Measurements from ENCODE around the gene ITIH5. TPM values are rescaled to one million over a fixed set of nuclear protein-coding genes. Genes with fewer than 3 reads are reported as not detected.

The ITIH5 gene
- total and polyA plus RNA-seq, 2 of the 8 experiments (the other 6 are each of a cell fraction or from before 2014, with no cell fraction given), result 5.8 to 7.6 TPM

DNA sequence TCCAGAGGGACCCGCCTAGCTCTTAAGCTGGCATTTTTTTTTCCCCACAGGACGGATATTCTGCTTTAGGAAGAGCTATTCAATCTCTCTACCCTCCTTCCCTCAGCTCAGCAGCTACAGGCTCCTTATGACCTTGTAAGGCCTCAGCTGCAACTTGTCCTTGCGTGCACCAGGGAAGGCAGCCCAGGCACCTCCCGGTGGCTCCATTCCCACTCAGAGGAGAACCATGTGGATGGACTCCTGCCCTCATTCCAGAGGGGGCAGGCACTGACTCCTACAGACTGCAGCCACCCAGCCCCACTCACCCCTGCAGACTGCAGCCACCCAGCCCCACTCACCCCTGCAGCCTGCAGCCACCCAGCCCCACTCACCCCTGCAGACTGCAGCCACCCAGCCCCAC is 73.7 kb downstream of the ITIH5 start (continued):
- no peak for TF ChIP-seq KDM5A (IDR thresholded peaks at IDR 0.05; ENCODE audit: low read length)

All from H1 (cell line).